Left colon (tissue), 2 donors: Measurements from ENCODE around the gene TRIM45. TPM values are rescaled to one million over a fixed set of nuclear protein-coding genes. Genes with fewer than 3 reads are reported as not detected.
"Not testable (repeated sequence)": the region's sequence is repeated elsewhere in the genome, so short reads cannot be mapped to it uniquely, and the experiment has no call there.

Experiments
- ATAC-seq: fragments of 200-7000 bp; cut with Tn5 transposase; one replicate; pipeline ENCODE4 v1.9.1; 2020; ENCODE audit warnings: mild to moderate bottlenecking, moderate library complexity
- DNase-seq, 2 donors: peaks; one replicate each; pipeline ENCODE4 v3.0.0-alpha.2; 2020
- intact Hi-C, 2 donors: fragments of 100-400 bp; cut with DNase I in 1 of 2; cut with micrococcal nuclease in 1 of 2; formaldehyde crosslinking; loops; one replicate each; pipeline versions ENCODE4 v1.11.2 to v1.14.0; 2022; cut with DNase I, micrococcal nuclease
- total RNA-seq, 2 donors: library from RNA; stranded (reverse); fragmentation: NEBNext Ultra II Directional; extraction: Animal tissue kit (Norgen Biotek cat#: 25700); gene quantifications; one replicate each; pipeline ENCODE4 v1.2.1, GENCODE V29; 2021
- donor health status: DM: no; HTN: no; CAD: no.
- donor health status: DM: yes; HTN: yes; CAD: no.

Gene TRIM45
- total RNA-seq, 2 donors from 2014 or later = 1.3 to 1.6 TPM

- intact Hi-C loops = no loop called here
- ATAC-seq (no peak), DNase-seq (no peak)
Measured at GRCh38 chr1:117110774-117111173, 10.8 kb downstream of the TRIM45 start.

GRCh38 chr1:117107364-117107763 lies 14.2 kb downstream of the TRIM45 start:
- DNase-seq (no peak), ATAC-seq (no peak)
- intact Hi-C loops = no loop called here

GRCh38 chr1:117106478-117106877 lies 15.1 kb downstream of the TRIM45 start:
- intact Hi-C loops = no loop called here
- DNase-seq (no peak), ATAC-seq (no peak)

GRCh38 chr1:117105722-117106121 lies 15.8 kb downstream of the TRIM45 start:
- DNase-seq = no peak
- intact Hi-C loops = no loop called here
- ATAC-seq = no peak

- intact Hi-C loops = no loop called here
- DNase-seq (no peak), ATAC-seq (no peak)
Measured at GRCh38 chr1:117104986-117105385, 16.6 kb downstream of the TRIM45 start.

GRCh38 chr1:117101858-117102257 lies 19.7 kb downstream of the TRIM45 start:
- ATAC-seq, DNase-seq, intact Hi-C loops: not testable (repeated sequence)

GRCh38 chr1:117101334-117101733 lies 20.2 kb downstream of the TRIM45 start:
- intact Hi-C loops = no loop called here
- ATAC-seq (no peak), DNase-seq (no peak)

GRCh38 chr1:117098287-117098890 lies 23.2 kb downstream of the TRIM45 start:
- ATAC-seq = no peak
- intact Hi-C loops = no loop called here
- no peak for DNase-seq

GRCh38 chr1:117097443-117097842 lies 24.1 kb downstream of the TRIM45 start:
- intact Hi-C loops = no loop called here

GRCh38 chr1:117096951-117097408 lies 24.6 kb downstream of the TRIM45 start:
- DNase-seq = no peak
- ATAC-seq = no peak

More at GRCh38 chr1:117097443-117097842, 24.1 kb downstream of the TRIM45 start:
- no peak for ATAC-seq
- DNase-seq = no peak

GRCh38 chr1:117094841-117095604 lies 26.5 kb downstream of the TRIM45 start:
- intact Hi-C loops = no loop called here
- DNase-seq = no peak
- no peak for ATAC-seq

More at GRCh38 chr1:117096951-117097408, 24.6 kb downstream of the TRIM45 start:
- intact Hi-C loops = no loop called here

GRCh38 chr1:117093870-117094621 lies 27.5 kb downstream of the TRIM45 start:
- ATAC-seq = peak; percentile 56
- peak in 1 of 2 donors; percentile 11 for DNase-seq
- intact Hi-C loops = no loop called here

- ATAC-seq (peak; percentile 17), DNase-seq (peak; percentile 32 to 39)
- intact Hi-C loops = no loop called here
Measured at GRCh38 chr1:117093091-117093534, 28.4 kb downstream of the TRIM45 start.

- no peak for DNase-seq
- intact Hi-C loops = no loop called here
- no peak for ATAC-seq
Measured at GRCh38 chr1:117092594-117092993, 29.0 kb downstream of the TRIM45 start.

GRCh38 chr1:117089996-117090395 lies 31.6 kb downstream of the TRIM45 start:
- no peak for ATAC-seq
- DNase-seq = no peak
- intact Hi-C loops = no loop called here

GRCh38 chr1:117087686-117088085 lies 33.9 kb downstream of the TRIM45 start:
- ATAC-seq (no peak), DNase-seq (no peak)
- intact Hi-C loops = no loop called here

- ATAC-seq (no peak), DNase-seq (no peak)
- intact Hi-C loops = no loop called here
Measured at GRCh38 chr1:117084231-117084630, 37.3 kb downstream of the TRIM45 start.

GRCh38 chr1:117079737-117080136 lies 41.8 kb downstream of the TRIM45 start:
- DNase-seq = no peak
- intact Hi-C loops = no loop called here
- ATAC-seq = no peak

GRCh38 chr1:117077267-117077666 lies 44.3 kb downstream of the TRIM45 start:
- intact Hi-C loops = no loop called here
- ATAC-seq = no peak

GRCh38 chr1:117076648-117077047 lies 44.9 kb downstream of the TRIM45 start:
- DNase-seq (no peak), ATAC-seq (no peak)
- intact Hi-C loops = no loop called here

More at GRCh38 chr1:117077267-117077666, 44.3 kb downstream of the TRIM45 start:
- DNase-seq = no peak
